ENCODE data around the gene TMEM87B.
"Not testable (repeated sequence)": the region's sequence is repeated elsewhere in the genome, so short reads cannot be mapped to it uniquely, and the experiment has no call there.

Gene TMEM87B

DNA sequence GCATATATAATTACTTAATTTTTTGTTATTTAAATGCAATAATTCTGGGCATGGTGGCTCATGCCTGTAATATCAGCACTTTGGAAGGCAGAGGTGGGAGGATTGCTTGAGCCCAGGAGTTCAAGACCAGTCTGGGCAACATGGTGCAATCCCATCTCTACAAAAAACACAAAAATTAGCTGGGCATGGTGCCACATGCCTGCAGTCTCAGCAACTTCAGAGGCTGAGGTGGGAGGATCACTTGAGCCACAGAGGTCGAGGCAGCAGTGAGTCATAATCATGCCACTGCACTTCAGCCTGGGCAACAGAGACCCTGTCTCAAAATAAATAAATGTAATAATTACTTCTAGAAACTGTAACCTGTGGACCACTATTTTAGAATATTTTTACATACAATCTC lies 21.5 kb upstream of the TMEM87B start:
- no peak for DNase-seq (ENCODE audit: low read depth in 2 of 2)

DNA sequence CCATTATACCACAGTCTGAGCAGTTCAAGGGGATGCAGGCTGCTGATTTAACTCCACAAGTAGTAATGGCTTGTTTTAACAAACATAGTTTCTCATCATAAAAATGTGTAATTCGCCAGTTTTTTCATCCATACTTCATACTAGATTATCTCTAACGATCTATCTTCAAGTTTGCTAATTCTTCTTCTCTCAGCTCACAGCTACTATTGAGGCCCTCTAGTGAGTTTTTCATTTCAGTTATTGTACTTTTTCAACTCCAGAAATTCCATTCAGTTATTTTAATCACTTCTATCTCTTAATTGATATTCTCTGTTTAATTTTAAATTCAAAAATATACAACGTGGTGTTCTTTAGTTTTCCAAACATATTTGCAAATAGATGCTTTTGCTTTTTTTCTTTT lies 20.1 kb upstream of the TMEM87B start:
- no peak for DNase-seq (ENCODE audit: low read depth in 2 of 2)

DNA sequence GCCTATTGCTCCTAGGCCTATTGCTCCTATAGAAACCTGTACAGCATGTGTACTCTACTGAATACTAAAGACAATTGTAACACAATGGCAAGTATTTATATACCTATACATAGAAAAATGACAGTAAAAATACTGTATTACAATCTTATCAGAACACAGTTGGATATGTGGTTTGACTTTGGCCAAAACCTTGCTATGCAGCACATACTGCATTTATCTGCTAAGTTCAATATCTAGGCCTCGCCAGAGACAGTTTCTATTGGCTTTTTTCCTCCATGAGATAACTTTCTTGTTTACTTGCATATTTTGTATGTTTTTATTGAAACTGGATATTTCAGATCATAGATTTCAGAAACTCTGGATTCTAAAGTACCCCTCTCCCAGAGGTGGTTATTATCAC lies 19.3 kb upstream of the TMEM87B start:
- no peak for DNase-seq (ENCODE audit: low read depth in 2 of 2)

DNA sequence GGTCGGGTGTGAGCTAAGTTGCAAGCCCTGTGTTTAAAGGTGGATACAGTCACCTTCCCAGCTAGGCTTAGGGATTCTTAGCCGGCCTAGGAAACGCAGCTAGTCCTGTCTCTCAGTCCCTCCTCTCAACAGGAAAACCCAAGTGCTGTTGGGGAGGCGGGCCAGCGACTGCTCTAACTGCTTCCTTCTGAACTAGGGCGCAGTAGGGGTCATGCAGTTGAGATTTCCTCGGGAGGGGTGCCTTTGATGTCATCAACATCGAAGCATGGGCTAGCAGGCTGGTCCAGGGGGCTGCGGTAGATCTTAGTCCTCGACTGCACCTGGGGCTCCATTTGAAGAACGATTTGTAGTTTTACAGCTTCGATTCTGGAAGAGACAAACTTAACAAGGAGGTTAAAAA lies 15.5 kb upstream of the TMEM87B start:
- not testable (repeated sequence) for DNase-seq (ENCODE audit: low read depth in 2 of 2)

DNA sequence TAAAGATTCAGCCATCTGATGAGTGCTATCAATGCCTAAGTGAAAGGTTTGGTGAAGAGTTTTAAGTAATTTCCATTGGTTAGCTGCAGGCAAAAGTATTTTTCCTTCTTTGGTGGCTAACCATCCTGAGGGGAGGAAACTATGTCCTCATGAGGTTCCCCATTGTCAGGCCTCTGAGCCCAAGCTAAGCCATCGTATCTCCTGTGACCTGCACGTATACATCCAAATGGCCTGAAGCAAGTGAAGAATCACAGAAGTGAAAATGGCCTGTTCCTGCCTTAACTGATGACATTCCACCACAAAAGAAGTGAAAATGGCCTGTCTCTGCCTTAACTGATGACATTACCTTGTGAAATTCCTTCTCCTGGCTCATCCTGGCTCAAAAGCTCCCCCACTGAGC lies 15.0 kb upstream of the TMEM87B start:
- not testable (repeated sequence) for DNase-seq (ENCODE audit: low read depth in 2 of 2)

DNA sequence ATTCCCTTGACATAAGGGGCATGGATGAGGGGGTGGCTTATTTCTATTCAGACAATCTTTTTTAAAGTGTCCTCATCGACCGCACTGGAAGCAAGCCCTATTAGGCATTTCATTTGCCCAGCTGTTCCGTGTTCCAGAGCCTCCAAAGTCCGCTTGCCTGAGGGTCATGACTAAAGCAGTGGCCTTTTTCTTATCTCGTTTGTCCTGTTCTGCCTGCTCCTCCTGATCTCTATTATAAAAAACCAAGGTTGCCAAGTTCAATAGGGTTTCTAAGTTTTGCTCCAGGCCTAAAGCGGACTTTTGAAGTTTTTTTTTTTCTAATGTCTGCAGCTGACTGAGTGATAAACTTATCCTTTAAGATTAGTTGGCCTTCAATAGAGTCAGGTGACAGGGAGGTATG lies 13.6 kb upstream of the TMEM87B start:
- not testable (repeated sequence) for DNase-seq (ENCODE audit: low read depth in 2 of 2)

DNA sequence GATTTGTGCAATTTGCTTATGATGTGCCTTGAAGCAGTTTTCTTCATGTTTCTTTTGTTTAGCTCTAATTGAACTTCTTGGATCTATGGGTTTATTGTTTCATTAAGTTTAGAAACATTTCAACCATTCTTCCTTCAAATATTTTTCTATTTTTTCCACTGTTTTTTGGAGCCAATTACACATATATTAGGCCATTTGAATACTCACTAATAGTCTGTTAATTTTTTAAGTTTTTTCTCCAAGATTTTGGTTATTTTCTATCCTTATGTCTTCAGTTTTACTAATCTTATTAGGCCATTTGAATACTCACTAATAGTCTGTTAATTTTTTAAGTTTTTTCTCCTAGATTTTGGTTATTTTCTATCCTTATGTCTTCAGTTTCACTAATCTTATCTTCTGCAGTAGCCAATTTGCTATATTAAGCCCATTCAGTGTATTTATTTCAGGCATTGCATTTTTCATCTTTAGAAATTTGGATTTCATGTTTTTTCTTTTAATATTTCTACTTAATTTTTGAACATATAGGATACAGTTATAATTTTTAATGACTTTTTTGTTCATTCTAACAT lies 9.5 kb upstream of the TMEM87B start:
- DNase-seq (ENCODE audit: low read depth in 2 of 2), result no peak

DNA sequence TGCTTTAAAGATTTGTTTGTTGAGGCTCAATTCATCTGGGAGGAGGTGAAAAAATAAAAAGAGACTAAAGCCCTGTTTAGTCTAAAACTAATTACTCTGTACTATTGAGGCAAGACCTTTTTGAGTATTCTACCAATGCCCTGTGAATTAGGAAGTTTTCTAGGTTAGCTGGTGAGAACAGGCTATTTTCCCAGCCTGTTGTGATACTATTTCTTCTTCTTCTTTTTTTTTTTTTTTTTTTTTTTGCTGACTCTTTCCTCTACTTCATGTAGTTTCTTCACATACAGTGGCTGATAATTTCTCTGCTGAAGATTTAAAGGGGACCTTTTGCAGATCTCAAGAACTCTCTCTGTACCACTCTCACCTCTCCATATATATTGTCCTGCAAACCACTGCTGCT lies 8.8 kb upstream of the TMEM87B start:
- no peak for DNase-seq (ENCODE audit: low read depth in 2 of 2)

DNA sequence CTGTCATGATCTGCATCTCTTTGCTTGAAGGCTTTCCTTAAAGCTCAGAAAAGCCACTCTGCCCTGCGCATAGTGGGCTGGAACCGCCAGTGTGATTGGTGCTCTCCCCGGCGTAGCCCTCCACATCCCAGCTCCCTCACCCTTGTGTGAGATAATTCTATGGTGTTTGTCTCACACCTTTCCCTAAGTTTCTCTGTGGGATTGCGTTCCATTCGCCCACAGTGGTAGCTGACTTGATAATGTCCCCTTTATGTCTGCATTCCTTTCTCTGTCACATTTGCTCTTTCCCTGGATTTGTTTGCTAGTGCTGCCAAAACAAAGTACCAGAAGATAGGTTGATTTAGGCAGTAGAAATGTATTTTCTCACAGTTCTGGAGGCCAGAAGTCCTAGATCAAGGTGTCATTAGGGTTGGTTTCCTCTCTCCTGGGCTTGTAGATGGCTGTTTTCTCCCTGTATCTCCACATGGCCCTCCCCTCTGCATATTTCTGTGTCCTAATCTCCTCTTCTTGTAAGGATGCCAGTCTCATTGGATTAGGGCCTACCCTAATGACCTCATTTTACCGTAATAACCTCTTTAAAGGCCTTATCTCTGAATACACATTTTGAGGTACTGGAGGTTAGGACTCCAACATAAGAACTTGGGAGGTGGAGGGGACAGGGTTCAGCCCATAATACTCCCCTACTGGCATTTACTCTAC lies 7.4 kb upstream of the TMEM87B start:
- no peak for DNase-seq (ENCODE audit: low read depth in 2 of 2)

DNA sequence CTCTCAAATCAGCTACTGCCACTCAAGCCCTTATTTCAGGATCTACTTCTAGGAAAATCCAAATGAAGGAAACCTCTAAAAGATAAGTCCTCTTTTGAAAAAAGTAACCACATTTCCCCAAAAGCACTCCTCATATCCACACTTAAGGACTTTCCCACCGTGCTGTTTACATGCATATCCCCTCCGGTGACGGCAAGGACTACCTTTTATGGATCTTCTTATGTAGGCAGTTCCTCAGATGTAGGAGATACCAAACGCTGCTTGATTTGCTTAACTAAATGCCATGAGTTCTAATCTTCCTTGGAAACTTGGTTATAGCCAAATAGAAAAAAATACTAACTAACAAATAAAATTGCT lies 6.9 kb upstream of the TMEM87B start:
- no peak for DNase-seq (ENCODE audit: low read depth in 2 of 2)

DNA sequence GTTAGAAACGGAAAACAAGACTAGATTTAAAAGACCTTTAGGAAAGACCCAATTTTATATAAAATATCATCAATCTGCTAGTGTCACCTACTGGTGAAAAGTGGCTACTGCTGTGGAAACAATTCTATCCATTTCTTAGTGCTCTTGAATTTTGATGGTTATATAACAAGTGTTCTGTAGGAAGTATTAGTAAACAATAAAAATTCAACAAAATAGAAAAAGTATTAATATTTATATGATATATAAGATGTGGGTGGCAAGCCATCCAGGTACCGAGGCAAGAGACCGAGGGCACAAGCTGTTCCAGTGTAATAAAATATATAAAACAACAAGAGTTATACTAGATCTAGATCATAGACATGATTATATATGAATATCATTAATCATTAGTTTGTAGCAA lies 6.2 kb upstream of the TMEM87B start:
- no peak for DNase-seq (ENCODE audit: low read depth in 2 of 2)

DNA sequence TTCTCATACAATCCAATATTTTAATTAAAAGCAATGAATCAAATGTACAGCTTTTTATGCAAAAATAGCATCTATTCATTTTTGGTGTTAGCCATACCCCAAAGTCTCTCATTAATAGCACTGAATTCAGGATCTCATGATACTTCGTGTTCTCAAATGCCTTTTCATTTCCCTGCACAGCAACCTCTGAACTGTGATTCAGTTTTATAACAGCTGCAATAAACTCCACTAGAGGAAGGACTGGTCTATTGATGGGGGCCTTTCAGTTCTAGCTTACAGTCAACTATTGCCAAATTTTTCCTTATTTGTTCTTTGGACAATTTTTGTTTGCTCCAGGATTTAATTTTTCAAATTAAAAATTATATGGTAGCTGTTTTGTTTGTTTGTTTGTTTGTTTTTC lies 4.8 kb upstream of the TMEM87B start:
- no peak for DNase-seq (ENCODE audit: low read depth in 2 of 2)

DNA sequence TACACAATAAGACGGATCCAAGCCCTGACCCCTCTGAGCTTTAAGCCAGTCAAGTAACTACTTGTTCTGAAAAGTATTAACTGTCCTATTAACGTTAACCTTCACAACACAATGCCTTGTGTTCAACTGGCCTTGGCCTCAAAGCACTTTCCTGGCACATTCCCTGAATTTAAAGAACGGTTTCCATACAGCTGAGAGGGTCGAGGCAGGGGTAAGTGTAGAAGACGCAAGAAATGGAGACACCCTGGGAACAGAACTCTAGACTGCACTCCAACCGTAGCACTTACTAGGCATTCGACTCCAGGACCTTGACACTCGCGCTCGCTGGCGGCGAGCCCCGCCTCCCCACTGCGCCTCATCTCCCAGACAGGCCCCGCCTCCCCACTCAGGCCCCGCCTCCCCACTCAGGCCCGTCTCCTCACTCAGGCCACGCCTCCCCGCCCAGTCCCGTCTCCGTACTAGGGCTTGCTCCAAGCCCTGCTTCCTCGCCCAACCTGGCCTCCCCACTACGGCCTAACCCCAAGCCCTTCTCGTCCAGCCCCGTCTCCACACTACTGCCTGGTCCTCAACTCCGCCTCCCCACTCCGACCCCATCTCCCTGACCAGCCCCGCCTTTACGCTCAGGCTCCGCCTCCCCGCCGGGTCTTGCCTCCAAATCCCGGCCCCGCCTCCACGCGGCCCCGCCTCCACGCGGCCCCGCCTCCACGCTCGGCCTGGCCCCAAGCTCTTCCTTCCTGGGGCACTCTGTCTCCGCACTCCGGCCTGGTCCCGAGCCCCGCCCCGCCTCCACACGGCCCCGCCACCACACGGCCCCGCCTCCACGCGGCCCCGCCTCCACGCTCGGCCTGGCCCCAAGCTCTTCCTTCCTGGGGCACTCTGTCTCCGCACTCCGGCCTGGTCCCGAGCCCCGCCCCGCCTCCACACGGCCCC lies 887 bp upstream of the TMEM87B start:
- DNase-seq (ENCODE audit: low read depth in 2 of 2), result peak; percentile 92 to 96

DNA sequence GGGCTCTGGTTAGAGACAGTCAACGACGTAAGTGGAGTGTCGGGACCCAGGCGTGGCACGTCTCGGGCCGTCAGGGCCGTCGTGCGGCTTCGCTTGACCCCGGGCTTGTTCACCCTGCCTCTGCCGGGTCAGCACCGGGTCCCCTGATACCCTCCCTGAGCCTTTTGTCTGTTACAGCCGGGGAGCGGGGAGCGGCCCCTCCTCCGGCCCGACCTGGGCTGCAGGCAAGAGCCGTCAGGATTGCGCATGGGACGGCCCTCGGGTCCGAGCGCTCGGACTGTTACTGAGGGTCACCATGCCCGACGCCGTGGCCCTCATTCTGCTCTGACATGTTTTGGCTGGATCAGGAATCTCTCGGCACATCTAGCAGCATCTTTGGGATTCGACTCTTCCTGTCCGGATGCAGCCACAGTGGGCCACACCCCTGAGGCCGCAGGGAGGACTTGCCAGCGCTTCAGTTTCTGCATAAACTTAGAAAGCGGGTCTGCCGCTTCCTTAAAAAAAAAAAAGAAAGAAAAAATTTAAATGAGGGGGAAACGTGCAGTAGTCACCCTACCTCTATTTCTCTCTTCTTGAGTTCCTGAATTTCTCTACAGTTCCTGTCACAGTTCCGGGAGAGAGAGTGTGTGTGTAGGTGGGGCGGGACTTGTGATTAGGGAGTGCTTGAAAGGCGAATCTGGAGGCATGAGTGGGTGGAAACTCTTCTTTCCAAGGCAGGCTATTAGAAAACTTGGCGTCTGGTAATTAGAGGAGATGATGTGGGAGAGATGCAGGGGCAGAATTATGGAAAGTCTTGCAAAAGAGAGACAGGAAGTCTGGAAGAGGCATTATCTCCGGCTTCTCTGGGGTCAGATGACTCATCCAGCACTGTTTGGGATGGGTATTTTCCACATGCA lies 909 bp downstream of the TMEM87B start:
- DNase-seq (ENCODE audit: low read depth in 2 of 2), result no peak

DNA sequence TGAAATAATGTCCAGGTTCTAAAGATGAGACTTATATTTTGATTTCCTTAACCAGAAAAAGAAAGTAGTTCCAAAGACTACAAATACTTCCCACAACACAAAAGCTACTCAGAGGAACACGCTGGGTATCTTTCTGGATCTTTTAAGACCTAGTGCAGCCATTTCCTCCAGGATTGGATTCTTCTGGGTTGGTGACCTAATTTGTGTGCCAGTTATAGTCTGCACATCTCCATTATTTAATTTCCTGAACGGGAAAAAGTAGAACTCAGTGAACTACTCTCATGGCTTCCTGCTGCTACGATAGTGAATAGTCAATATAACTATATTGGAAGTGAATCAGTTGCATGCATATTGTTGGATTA lies 1.5 kb downstream of the TMEM87B start:
- no peak for DNase-seq (ENCODE audit: low read depth in 2 of 2)

DNA sequence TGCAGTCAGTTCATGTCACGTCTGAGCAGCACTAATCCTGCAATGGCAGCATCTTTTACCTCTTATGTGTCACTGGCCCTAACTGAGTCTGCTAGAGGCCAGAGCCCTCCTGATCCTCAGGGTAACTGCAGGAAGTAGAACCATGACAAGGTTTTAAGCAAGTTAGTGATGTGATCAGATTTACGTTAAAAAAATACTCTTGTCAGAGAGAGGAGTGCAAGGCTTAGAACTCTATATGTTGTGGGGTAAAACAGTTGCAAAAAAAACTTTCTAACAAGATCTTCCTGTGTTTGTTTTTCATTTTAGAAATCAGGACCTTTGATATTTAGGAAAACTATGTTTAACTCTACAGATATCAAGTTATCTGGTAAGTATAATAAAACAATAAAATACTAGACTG lies 4.6 kb downstream of the TMEM87B start:
- DNase-seq (ENCODE audit: low read depth in 2 of 2), result no peak

DNA sequence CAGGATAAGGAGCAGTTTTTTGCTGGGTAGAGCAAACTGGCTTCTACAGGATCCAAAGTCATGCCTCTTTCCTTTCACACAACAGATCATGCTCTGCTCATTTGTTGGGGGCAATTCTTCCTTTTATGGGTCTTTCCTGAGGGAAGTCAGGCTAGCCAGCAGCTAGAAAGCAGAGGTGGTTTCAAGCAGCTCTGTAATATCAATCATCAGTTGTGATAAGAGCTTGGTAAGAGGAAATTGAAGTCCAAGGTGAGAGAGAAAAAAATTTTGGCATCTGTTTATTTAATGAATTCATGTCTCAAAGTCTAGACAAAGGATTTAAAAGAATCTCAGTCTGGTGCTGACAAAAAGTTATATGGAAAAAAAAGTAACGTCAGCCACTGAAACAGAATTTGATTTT lies 6.2 kb downstream of the TMEM87B start:
- DNase-seq (ENCODE audit: low read depth in 2 of 2), result no peak

DNA sequence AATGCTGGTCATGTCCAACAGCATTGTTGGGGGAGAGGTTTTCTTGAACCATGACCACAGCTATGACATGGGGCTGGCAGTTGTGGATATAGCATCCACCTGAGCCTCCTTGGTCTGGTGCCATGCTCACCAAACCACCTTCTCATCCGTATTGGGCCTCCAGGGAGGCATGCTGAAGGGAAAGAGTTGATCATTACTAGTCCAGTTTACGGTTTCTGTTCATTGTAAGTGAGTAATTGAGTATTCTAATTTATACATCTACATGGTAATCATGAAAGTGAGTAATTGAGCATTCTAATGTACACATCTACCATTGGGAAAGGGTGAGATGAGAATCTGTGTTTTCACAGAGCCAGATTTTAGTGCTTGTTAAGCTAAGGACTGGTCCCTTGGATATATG lies 6.8 kb downstream of the TMEM87B start:
- DNase-seq (ENCODE audit: low read depth in 2 of 2), result no peak

DNA sequence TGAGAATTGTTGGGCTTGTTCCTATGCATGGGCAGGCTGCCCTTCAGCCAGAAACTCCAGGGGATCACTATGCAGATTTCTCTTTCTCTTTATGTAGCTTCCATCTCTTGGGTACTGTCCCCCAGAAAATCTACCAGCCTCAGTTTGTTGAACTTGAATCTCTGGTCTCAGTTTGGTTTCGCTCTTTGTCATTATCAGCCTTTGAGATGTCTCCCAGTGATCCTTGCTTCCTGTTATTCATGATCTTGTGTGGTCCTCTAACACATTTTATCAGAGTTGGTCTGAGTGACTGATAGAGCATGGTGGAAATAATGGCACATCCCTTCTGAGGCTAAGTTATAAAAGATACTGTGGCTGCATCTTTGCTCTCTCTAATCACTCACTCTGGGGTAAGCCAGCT lies 7.8 kb downstream of the TMEM87B start:
- no peak for DNase-seq (ENCODE audit: low read depth in 2 of 2)

DNA sequence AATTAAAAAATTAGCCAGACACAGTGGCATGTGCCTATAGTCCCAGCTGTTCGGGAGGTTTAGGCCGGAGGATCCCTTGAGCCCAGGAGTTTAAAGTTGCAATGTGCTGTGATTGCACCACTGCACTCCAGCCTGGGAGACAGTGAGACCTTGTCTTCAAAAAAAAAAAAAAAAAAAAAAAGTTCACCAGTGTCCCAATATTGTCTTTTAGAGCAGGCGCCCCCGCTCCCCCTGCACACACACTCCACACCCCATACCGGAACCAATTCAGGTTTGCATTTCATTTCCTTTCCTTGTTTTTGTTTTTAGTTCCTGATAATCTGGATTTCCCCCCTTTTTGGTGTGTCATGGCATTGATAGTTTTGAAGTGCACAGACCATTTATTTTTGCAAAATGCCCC lies 10.4 kb downstream of the TMEM87B start:
- no peak for DNase-seq (ENCODE audit: low read depth in 2 of 2)

DNA sequence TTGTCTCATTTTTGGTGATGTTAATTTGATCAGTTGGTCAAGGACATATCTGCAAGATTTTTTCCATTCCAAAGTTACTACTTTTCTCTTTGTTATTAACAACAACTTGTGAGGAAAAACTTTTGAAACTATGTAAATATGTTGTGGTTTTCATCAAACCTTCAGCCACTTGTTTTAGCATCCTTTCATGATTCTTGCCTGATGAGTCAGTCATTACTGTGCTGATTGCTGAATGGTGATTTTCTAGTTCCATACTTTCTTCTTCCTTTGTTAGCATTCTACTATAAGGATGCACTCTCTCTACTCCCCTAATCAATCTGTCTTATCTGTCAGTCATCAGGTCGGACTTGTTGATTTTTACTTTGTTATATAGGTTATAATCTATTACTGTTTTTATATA lies 10.9 kb downstream of the TMEM87B start:
- no peak for DNase-seq (ENCODE audit: low read depth in 2 of 2)

DNA sequence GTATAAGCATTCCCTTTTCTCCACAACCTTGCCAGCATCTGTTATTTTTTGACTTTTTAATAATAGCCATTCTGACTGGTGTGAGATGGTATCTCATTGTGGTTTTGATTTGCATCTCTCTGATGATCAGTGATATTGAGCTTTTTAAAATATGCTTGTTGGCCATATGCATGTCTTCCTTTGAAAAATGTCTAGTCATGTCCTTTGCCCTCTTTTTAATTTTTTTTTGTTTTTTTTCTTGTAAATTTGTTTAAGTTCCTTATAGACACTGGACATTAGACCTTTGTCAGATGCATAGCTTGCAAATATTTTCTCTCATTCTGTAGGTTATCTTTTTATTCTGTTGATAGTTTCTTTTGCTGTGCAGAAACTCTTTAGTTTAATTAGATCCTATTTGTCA lies 14.7 kb downstream of the TMEM87B start:
- not testable (repeated sequence) for DNase-seq (ENCODE audit: low read depth in 2 of 2)

Measured in activated CD8-positive, alpha-beta memory T cell treated with anti-CD3 and anti-CD28 coated beads for 4 hours (primary cell).